GM19351 (cell line): ENCODE data around the gene NEDD4L.

Experiments
- ATAC-seq: cut with Tn5 transposase; IDR thresholded peaks from one replicate; pipeline ENCODE4 v1.9.1; 2021; ENCODE audit warnings: mild to moderate bottlenecking, moderate library complexity; ENCODE audit not compliant: unreplicated experiment

The NEDD4L gene

GRCh38 chr18:58091099-58091611, 47.1 kb downstream of the NEDD4L start:
- peak; percentile 88 for ATAC-seq

- no peak for ATAC-seq
Measured at GRCh38 chr18:58093311-58093803, 49.3 kb downstream of the NEDD4L start.

- no peak for ATAC-seq
Measured at GRCh38 chr18:58095222-58095621, 51.2 kb downstream of the NEDD4L start.

- ATAC-seq: no peak
Measured at GRCh38 chr18:58095655-58096054, 51.6 kb downstream of the NEDD4L start.

GRCh38 chr18:58096658-58097057, 52.6 kb downstream of the NEDD4L start:
- ATAC-seq: no peak

- no peak for ATAC-seq
Measured at GRCh38 chr18:58097121-58097906, 53.3 kb downstream of the NEDD4L start.

- ATAC-seq: no peak
Measured at GRCh38 chr18:58097907-58098166, 53.8 kb downstream of the NEDD4L start.

- ATAC-seq: no peak
Measured at GRCh38 chr18:58098706-58099105, 54.7 kb downstream of the NEDD4L start.

GRCh38 chr18:58100154-58100553, 56.1 kb downstream of the NEDD4L start:
- ATAC-seq: peak; percentile 67

GRCh38 chr18:58101291-58101794, 57.3 kb downstream of the NEDD4L start:
- no peak for ATAC-seq

- ATAC-seq: no peak
Measured at GRCh38 chr18:58102018-58102417, 58.0 kb downstream of the NEDD4L start.

GRCh38 chr18:58102875-58103274, 58.8 kb downstream of the NEDD4L start:
- no peak for ATAC-seq

GRCh38 chr18:58103339-58103985, 59.4 kb downstream of the NEDD4L start:
- ATAC-seq: no peak

GRCh38 chr18:58104096-58104495, 60.1 kb downstream of the NEDD4L start:
- no peak for ATAC-seq

GRCh38 chr18:58105206-58105887, 61.3 kb downstream of the NEDD4L start:
- ATAC-seq: no peak

GRCh38 chr18:58105888-58106260, 61.8 kb downstream of the NEDD4L start:
- ATAC-seq: no peak

- no peak for ATAC-seq
Measured at GRCh38 chr18:58106289-58107070, 62.5 kb downstream of the NEDD4L start.

GRCh38 chr18:58109256-58109655, 65.2 kb downstream of the NEDD4L start:
- no peak for ATAC-seq

GRCh38 chr18:58110398-58110797, 66.4 kb downstream of the NEDD4L start:
- no peak for ATAC-seq

- no peak for ATAC-seq
Measured at GRCh38 chr18:58112174-58112573, 68.1 kb downstream of the NEDD4L start.

- ATAC-seq: peak; percentile 60
Measured at GRCh38 chr18:58113337-58113736, 69.3 kb downstream of the NEDD4L start.
